ENCODE measurements around the gene SPON2.
"Not testable (repeated sequence)": the region's sequence is repeated elsewhere in the genome, so short reads cannot be mapped to it uniquely, and the experiment has no call there.

SPON2 gene

GRCh38 chr4:1136048-1136447, 36.3 kb downstream of the SPON2 start:
- no peak for DNase-seq

- DNase-seq, result no peak
Measured at GRCh38 chr4:1133033-1133432, 39.4 kb downstream of the SPON2 start.

- peak; percentile 31 to 70 (median 54) for DNase-seq
Measured at GRCh38 chr4:1130316-1131186, 41.8 kb downstream of the SPON2 start.

- no peak for DNase-seq
Measured at GRCh38 chr4:1126506-1126905, 45.9 kb downstream of the SPON2 start.

- DNase-seq, result not testable (repeated sequence)
Measured at GRCh38 chr4:1125466-1125865, 46.9 kb downstream of the SPON2 start.

GRCh38 chr4:1124818-1125217, 47.6 kb downstream of the SPON2 start:
- no peak for DNase-seq

- no peak for DNase-seq
Measured at GRCh38 chr4:1122505-1122904, 49.9 kb downstream of the SPON2 start.
